H9 (cell line): ENCODE data around the gene DOCK1. TPM values are rescaled to one million over a fixed set of nuclear protein-coding genes. Genes with fewer than 3 reads are reported as not detected.

Experiments
- DNase-seq: peaks from one replicate; pipeline ENCODE4 v3.0.0-alpha.2; 2017
- H2AFZ ChIP-seq: one replicate; pipeline ENCODE4 v1.6.1; 2013; ENCODE audit warnings: mild to moderate bottlenecking, low read length, control low read depth, moderate library complexity
- H2AK5ac ChIP-seq: 2 replicates; pipeline ENCODE4 v1.6.1; 2013; ENCODE audit warnings: low read length, control low read depth, mixed read lengths; ENCODE audit not compliant: insufficient read length
- H2BK120ac ChIP-seq: one replicate; pipeline ENCODE4 v1.6.1; 2013; ENCODE audit warnings: low read depth, mild to moderate bottlenecking, low read length, control low read depth, inconsistent platforms; ENCODE audit not compliant: poor library complexity, severe bottlenecking
- H2BK12ac ChIP-seq: 2 replicates; pipeline ENCODE4 v1.6.1; 2013; ENCODE audit warnings: low read length, control low read depth, mixed read lengths, low read depth; ENCODE audit not compliant: insufficient read length
- H2BK15ac ChIP-seq: 2 replicates; pipeline ENCODE4 v1.6.1; 2013; ENCODE audit warnings: low read depth, low read length, control low read depth
- H2BK20ac ChIP-seq: one replicate; pipeline ENCODE4 v1.6.1; 2013; ENCODE audit warnings: low read depth, mild to moderate bottlenecking, low read length, control low read depth, inconsistent platforms; ENCODE audit not compliant: poor library complexity, severe bottlenecking
- H2BK5ac ChIP-seq: 2 replicates; pipeline ENCODE4 v1.6.1; 2013; ENCODE audit warnings: low read length, control low read depth, mixed read lengths; ENCODE audit not compliant: insufficient read length
- H3K14ac ChIP-seq: 2 replicates; pipeline ENCODE4 v1.6.1; 2013; ENCODE audit warnings: low read length, control low read depth; ENCODE audit not compliant: insufficient read depth
- H3K18ac ChIP-seq: 2 replicates; pipeline ENCODE4 v1.6.1; 2013; ENCODE audit warnings: low read depth, mild to moderate bottlenecking, mixed read lengths, low read length, control low read depth; ENCODE audit not compliant: insufficient read length
- H3K23ac ChIP-seq: 2 replicates; pipeline ENCODE4 v1.6.1; 2013; ENCODE audit warnings: low read length, control low read depth, mixed read lengths, low read depth; ENCODE audit not compliant: insufficient read length
- H3K23me2 ChIP-seq: 2 replicates; pipeline ENCODE4 v1.6.1; 2013; ENCODE audit warnings: low read depth, mild to moderate bottlenecking, mixed read lengths, low read length, control low read depth; ENCODE audit not compliant: insufficient read length, poor library complexity, severe bottlenecking
- H3K27ac ChIP-seq: 2 replicates; pipeline ENCODE4 v1.5.1; 2013; ENCODE audit warnings: low read length, control low read depth, mixed read lengths, low read depth; ENCODE audit not compliant: insufficient read length
- H3K27me3 ChIP-seq: 2 replicates; pipeline ENCODE4 v1.6.1; 2013; ENCODE audit warnings: low read length, control low read depth, inconsistent platforms; ENCODE audit not compliant: insufficient read depth
- H3K4ac ChIP-seq: 2 replicates; pipeline ENCODE4 v1.6.1; 2013; ENCODE audit warnings: low read depth, mild to moderate bottlenecking, control low read depth, inconsistent platforms, low read length, moderate library complexity
- H3K4me1 ChIP-seq: 2 replicates; pipeline ENCODE4 v1.6.1; 2013; ENCODE audit warnings: low read length, control low read depth, inconsistent platforms; ENCODE audit not compliant: insufficient read depth
- H3K4me2 ChIP-seq: 2 replicates; pipeline ENCODE4 v1.6.1; 2013; ENCODE audit warnings: low read length, control low read depth, mixed read lengths; ENCODE audit not compliant: insufficient read length, insufficient read depth
- H3K56ac ChIP-seq: 2 replicates; pipeline ENCODE4 v1.6.1; 2013; ENCODE audit warnings: low read depth, mild to moderate bottlenecking, mixed read lengths, low read length, control low read depth; ENCODE audit not compliant: insufficient read length
- H3K79me1 ChIP-seq: 2 replicates; pipeline ENCODE4 v1.6.1; 2013; ENCODE audit warnings: low read depth, mild to moderate bottlenecking, moderate library complexity, low read length, control low read depth, inconsistent platforms; ENCODE audit not compliant: insufficient read depth, poor library complexity, severe bottlenecking
- H3K79me2 ChIP-seq: 2 replicates; pipeline ENCODE4 v1.6.1; 2013; ENCODE audit warnings: low read length, control low read depth, inconsistent platforms; ENCODE audit not compliant: insufficient read depth
- H3K9ac ChIP-seq: 2 replicates; pipeline ENCODE4 v1.6.1; 2013; ENCODE audit warnings: low read length, control low read depth, mixed read lengths; ENCODE audit not compliant: insufficient read length; ENCODE audit errors: extremely low read depth
- H3K9me3 ChIP-seq: one replicate; pipeline ENCODE4 v1.6.1; 2013; ENCODE audit warnings: low read depth, low read length, inconsistent platforms; ENCODE audit not compliant: control insufficient read depth
- H3T11ph ChIP-seq: one replicate; pipeline ENCODE4 v1.6.1; 2013; ENCODE audit warnings: mild to moderate bottlenecking, low read length, control low read depth, inconsistent platforms
- H4K20me1 ChIP-seq: one replicate; pipeline ENCODE4 v1.6.1; 2013; ENCODE audit not compliant: control insufficient read depth, insufficient read length, insufficient read depth
- H4K5ac ChIP-seq: 2 replicates; pipeline ENCODE4 v1.6.1; 2013; ENCODE audit warnings: low read depth, mild to moderate bottlenecking, mixed read lengths, low read length, control low read depth; ENCODE audit not compliant: insufficient read length
- H4K8ac ChIP-seq: replicated peaks from 2 replicates; pipeline ENCODE4 v1.6.1; 2013; ENCODE audit warnings: low read length, control low read depth, mixed read lengths, low read depth; ENCODE audit not compliant: insufficient read length
- H4K91ac ChIP-seq: 2 replicates; pipeline ENCODE4 v1.6.1; 2013; ENCODE audit warnings: low read depth, mild to moderate bottlenecking, moderate library complexity, mixed read lengths, low read length, control low read depth; ENCODE audit not compliant: insufficient read length
- H3K27ac Mint-ChIP-seq, 3 experiments: 2 replicates in 2 of 3; 3 replicates in 1 of 3; pipeline ENCODE4 v1.8.0; 2020 to 2021; ENCODE audit warnings: mixed read lengths in 3 of 3, mild to moderate bottlenecking in 1 of 3, moderate library complexity in 1 of 3
- H3K27me3 Mint-ChIP-seq: 2 replicates; pipeline ENCODE4 v1.8.0; 2021; ENCODE audit warnings: low read depth, mild to moderate bottlenecking, moderate library complexity, mixed read lengths
- H3K36me3 Mint-ChIP-seq, 3 experiments: 2 replicates in 2 of 3; 3 replicates in 1 of 3; pipeline ENCODE4 v1.8.0; 2020 to 2021; ENCODE audit warnings: low read depth in 3 of 3, mixed read lengths in 3 of 3; ENCODE audit not compliant: insufficient read depth in 1 of 3
- H3K4me1 Mint-ChIP-seq, 2 experiments: 2 replicates each; pipeline ENCODE4 v1.8.0; 2020; ENCODE audit warnings: mixed read lengths in 2 of 2
- H3K4me3 Mint-ChIP-seq, 2 experiments: 2 replicates in 1 of 2; 3 replicates in 1 of 2; pipeline ENCODE4 v1.8.0; 2020 to 2021; ENCODE audit warnings: mild to moderate bottlenecking in 2 of 2, mixed read lengths in 2 of 2, moderate library complexity in 1 of 2
- H3K9me3 Mint-ChIP-seq, 2 experiments: 2 replicates in 1 of 2; 3 replicates in 1 of 2; pipeline ENCODE4 v1.8.0; 2020; ENCODE audit warnings: mild to moderate bottlenecking in 2 of 2, mixed read lengths in 2 of 2, moderate library complexity in 1 of 2
- CTCF ChIP-seq: fragments of 200-600 bp; sonication (generic); conservative IDR thresholded peaks from 3 replicates; pipeline ENCODE4 v1.8.0; 2021; ENCODE audit warnings: antibody characterized with exemption, mild to moderate bottlenecking
- WGBS: extraction: QIAGEN DNeasy Blood & Tissue Kit; methylation state at CpG from one replicate; pipeline ENCODE4 v1.1.7; 2013; ENCODE audit warnings: missing lambda C conversion rate, low lambda C conversion rate, mixed read lengths; ENCODE audit not compliant: insufficient read length; ENCODE audit errors: extremely low coverage; 5-methylcytosine and 5-hydroxymethylcytosine counted together
- total RNA-seq: library from RNA; stranded (reverse); gene quantifications from 2 replicates; pipeline ENCODE4 v1.2.1, GENCODE V29; 2021

The DOCK1 gene
- total RNA-seq, 1 experiment from 2014 or later, result 57.0 TPM

DNA sequence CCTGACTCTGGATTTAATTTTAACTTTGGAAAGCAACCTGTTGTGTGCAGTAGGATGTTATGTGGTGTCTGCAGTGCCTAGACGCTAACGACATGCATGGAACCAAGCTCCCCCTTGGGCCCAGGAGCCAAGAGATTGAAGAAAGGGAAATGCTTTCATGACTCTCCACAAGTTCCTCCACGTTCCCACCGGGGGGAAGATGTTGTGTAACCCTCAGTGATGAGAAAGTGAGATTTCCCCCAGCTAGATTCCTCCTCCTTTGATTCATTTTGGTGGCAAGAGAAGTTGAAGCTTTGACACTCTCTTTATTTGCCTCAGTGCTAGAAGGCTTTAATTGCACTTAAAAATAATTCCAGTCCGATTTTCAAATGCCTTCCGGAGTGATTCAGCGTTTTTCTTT lies 449.0 kb downstream of the DOCK1 start:
- H2AFZ ChIP-seq, result no peak overlapping the region
- H2BK20ac ChIP-seq, result no peak overlapping the region
- peak overlapping the region in 2 of 3 experiments; percentile 30 to 59; a peak in 1 of 7 replicates for H3K27ac Mint-ChIP-seq
- no peak overlapping the region for H3K27ac ChIP-seq
- no peaks in the 10 kb centered on the region for H4K20me1 ChIP-seq
- no peak overlapping the region for H3K14ac ChIP-seq
- no peak overlapping the region for H3K4ac ChIP-seq
- no peak for TF ChIP-seq CTCF
- 0 out of 2 replicates have a peak, but pooled peaks cover 2% of the 10 kb centered on the region for H3K4me1 ChIP-seq
- H2BK120ac ChIP-seq, result no peak overlapping the region
- peaks cover 12 to 32% of the 10 kb centered on the region in 2 experiments for H3K4me1 Mint-ChIP-seq
- no peak overlapping the region for H4K8ac ChIP-seq
- peaks cover 0 to 5% (median 0%) of the 10 kb centered on the region in 3 experiments; a peak in 1 of 7 replicates for H3K36me3 Mint-ChIP-seq
- H4K5ac ChIP-seq, result no peak overlapping the region
- no peaks in the 10 kb centered on the region for H3K79me2 ChIP-seq
- no peaks in the 10 kb centered on the region for H3K9me3 Mint-ChIP-seq
- no peak overlapping the region for H3K9ac ChIP-seq
- no peaks in the 10 kb centered on the region for H3K79me1 ChIP-seq
- no peak overlapping the region for H3T11ph ChIP-seq
- no peak overlapping the region for H3K23ac ChIP-seq
- no peak overlapping the region for H4K91ac ChIP-seq
- no peaks in the 10 kb centered on the region for H3K27me3 ChIP-seq
- no peaks in the 10 kb centered on the region for H3K27me3 Mint-ChIP-seq
- H3K23me2 ChIP-seq, result no peaks in the 10 kb centered on the region
- H3K9me3 ChIP-seq, result no peaks in the 10 kb centered on the region
- H2AK5ac ChIP-seq, result no peak overlapping the region
- no CpG with 5 or more reads among the region's 7 CpGs for WGBS
- no peak overlapping the region for H3K4me2 ChIP-seq
- no peak overlapping the region for H3K18ac ChIP-seq
- no peak overlapping the region for H3K4me3 Mint-ChIP-seq
- no peak overlapping the region for H3K56ac ChIP-seq
- no peak for DNase-seq
- no peak overlapping the region for H2BK12ac ChIP-seq
- H2BK5ac ChIP-seq, result no peak overlapping the region
- no peak overlapping the region for H2BK15ac ChIP-seq
